ENCODE data around the gene CFTR. TPM values are rescaled to one million over a fixed set of nuclear protein-coding genes. Genes with fewer than 3 reads are reported as not detected.
"Not testable (repeated sequence)": the region's sequence is repeated elsewhere in the genome, so short reads cannot be mapped to it uniquely, and the experiment has no call there.

The CFTR gene
- total and polyA plus RNA-seq, 4 donors, result 0.10 to 3.1 (median 0.30) TPM

- DNase-seq; H3K4me1 ChIP-seq (ENCODE audit: control insufficient read depth in 1 of 2, insufficient read depth in 2 of 2, low read length in 2 of 2); H3K27ac ChIP-seq (ENCODE audit: low read depth in 1 of 2, low read length in 2 of 2); H3K36me3 ChIP-seq (ENCODE audit: control insufficient read depth in 1 of 2, insufficient read depth in 2 of 2, low read length in 1 of 2); H3K4me3 ChIP-seq (ENCODE audit: low read length in 2 of 2); intact Hi-C loops (cut with DNase I); H3K9me3 ChIP-seq (ENCODE audit: control insufficient read depth, low read length); H3K27me3 ChIP-seq (ENCODE audit: control insufficient read depth in 1 of 2, insufficient read depth in 2 of 2, low read length in 1 of 2); ATAC-seq (ENCODE audit: low FRiP score): not testable (repeated sequence)
- 85 to 93% methylated on average over 1 of the region's 1 CpG for WGBS, 2 donors
Measured at GRCh38 chr7:117517194-117517593, 37.4 kb downstream of the CFTR start.

DNA sequence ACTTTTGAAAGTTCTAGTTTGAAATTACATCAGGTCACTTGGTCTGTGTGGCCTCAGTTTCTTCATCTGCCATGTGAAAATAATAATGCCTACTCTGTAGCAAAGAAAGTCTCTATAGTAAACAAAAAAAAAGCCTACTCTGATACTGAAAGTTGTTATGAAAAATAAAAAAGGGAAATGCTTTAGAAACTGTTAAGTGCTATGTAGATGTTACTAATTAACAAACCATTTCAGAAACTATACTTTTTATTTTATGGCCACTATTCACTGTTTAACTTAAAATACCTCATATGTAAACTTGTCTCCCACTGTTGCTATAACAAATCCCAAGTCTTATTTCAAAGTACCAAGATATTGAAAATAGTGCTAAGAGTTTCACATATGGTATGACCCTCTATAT, 50.6 kb downstream of the CFTR start:
- Histone ChIP-seq H3K36me3 (ENCODE audit: control insufficient read depth in 1 of 2, insufficient read depth in 2 of 2, low read length in 1 of 2) (no peaks in the 10 kb centered on the region), H3K9me3 (ENCODE audit: control insufficient read depth, low read length) (no peaks in the 10 kb centered on the region), H3K27me3 (ENCODE audit: control insufficient read depth in 1 of 2, insufficient read depth in 2 of 2, low read length in 1 of 2) (peaks cover 0 to 2% of the 10 kb centered on the region in 2 donors), H3K4me3 (ENCODE audit: low read length in 2 of 2) (no peak overlapping the region), H3K27ac (ENCODE audit: low read depth in 1 of 2, low read length in 2 of 2) (no peak overlapping the region), H3K4me1 (ENCODE audit: control insufficient read depth in 1 of 2, insufficient read depth in 2 of 2, low read length in 2 of 2) (no peaks in the 10 kb centered on the region)
- DNase-seq, result no peak
- intact Hi-C loops (cut with DNase I), result no loop called here
- ATAC-seq (ENCODE audit: low FRiP score), result no peak

DNA sequence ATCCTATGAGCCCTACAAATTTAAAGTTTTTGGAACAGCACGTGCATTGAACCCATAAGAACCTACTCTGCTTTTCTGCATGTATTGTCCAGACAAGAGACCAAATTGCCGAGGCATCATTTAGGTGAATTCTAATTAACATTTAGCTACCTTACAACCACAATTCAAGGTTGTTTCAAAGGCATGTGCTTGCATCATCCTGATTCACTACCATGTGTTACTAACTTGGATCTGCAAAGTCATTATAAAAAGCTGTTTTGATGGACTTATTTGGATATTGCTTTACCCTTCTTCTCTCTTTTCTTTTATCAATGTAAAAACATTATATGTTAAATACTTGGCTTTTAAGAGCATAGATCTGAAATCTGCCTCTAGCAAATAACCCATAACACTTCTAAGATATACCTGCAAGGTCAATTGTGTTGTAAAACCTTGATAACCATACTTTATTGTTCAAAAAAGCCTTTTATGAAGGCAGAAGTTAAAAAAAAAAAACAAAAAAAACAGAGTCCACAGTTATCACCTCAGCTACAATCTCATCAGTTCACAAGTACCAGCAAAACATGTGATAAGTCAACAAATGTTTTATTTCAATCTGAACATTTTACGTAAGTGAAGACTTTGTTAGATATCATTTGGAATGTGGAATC, 51.9 kb downstream of the CFTR start:
- Histone ChIP-seq H3K27ac (ENCODE audit: low read depth in 1 of 2, low read length in 2 of 2) (no peak overlapping the region), H3K27me3 (ENCODE audit: control insufficient read depth in 1 of 2, insufficient read depth in 2 of 2, low read length in 1 of 2) (peaks cover 0 to 2% of the 10 kb centered on the region in 2 donors), H3K4me1 (ENCODE audit: control insufficient read depth in 1 of 2, insufficient read depth in 2 of 2, low read length in 2 of 2) (no peaks in the 10 kb centered on the region), H3K9me3 (ENCODE audit: control insufficient read depth, low read length) (no peaks in the 10 kb centered on the region), H3K4me3 (ENCODE audit: low read length in 2 of 2) (no peak overlapping the region), H3K36me3 (ENCODE audit: control insufficient read depth in 1 of 2, insufficient read depth in 2 of 2, low read length in 1 of 2) (no peaks in the 10 kb centered on the region)
- 69 to 78% methylated on average over 3 of the region's 3 CpGs for WGBS, 2 donors
- intact Hi-C loops (cut with DNase I), result no loop called here
- DNase-seq, result no peak
- ATAC-seq (ENCODE audit: low FRiP score), result no peak

DNA sequence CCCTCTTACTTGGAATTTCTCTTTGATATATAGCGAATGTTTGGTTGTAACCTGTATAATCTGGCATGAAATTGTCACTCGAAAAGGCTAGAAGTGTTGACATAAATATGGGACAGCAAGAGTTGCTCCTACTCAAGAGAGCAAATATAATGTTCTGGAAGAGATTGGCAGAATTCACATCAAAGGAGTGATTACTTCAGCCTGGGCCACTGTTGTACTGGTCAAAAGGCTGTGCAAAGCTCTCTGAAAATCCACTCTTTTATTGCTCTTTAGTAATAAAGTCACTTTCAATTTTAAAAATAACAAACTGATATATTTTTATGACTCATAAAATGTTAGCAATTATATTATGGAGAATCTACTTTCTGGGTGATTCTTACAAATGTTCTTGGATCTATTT, 58.2 kb downstream of the CFTR start:
- no peak overlapping the region for H3K4me3 ChIP-seq (ENCODE audit: low read length in 2 of 2)
- intact Hi-C loops (cut with DNase I), result no loop called here
- H3K36me3 ChIP-seq (ENCODE audit: control insufficient read depth in 1 of 2, insufficient read depth in 2 of 2, low read length in 1 of 2), result no peaks in the 10 kb centered on the region
- ATAC-seq (ENCODE audit: low FRiP score), result no peak
- DNase-seq, result no peak
- H3K9me3 ChIP-seq (ENCODE audit: control insufficient read depth, low read length), result no peaks in the 10 kb centered on the region
- H3K27me3 ChIP-seq (ENCODE audit: control insufficient read depth in 1 of 2, insufficient read depth in 2 of 2, low read length in 1 of 2), result no peaks in the 10 kb centered on the region
- 80% methylated on average over 2 of the region's 2 CpGs for WGBS, 2 donors
- no peak overlapping the region for H3K27ac ChIP-seq (ENCODE audit: low read depth in 1 of 2, low read length in 2 of 2)
- no peaks in the 10 kb centered on the region for H3K4me1 ChIP-seq (ENCODE audit: control insufficient read depth in 1 of 2, insufficient read depth in 2 of 2, low read length in 2 of 2)

DNA sequence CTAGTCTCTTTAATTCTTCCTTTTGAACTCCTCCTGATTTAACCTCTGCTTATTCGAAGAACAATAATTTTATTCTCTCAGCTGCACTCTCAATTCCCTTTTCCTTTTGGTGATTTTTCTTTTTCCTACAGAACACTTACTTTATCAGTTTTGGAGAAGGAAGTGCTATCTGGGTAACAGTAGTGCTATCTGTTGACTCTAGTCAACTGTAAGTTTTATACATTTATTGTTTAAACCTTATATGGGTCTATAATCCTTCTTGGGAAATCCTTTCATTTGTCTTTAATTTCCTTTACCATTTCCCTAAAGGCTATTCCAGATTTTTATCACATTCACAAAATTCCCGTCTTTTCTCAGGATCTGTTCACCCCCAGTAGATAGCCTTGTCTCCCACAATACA, 64.2 kb downstream of the CFTR start:
- Histone ChIP-seq H3K27ac (ENCODE audit: low read depth in 1 of 2, low read length in 2 of 2) (no peak overlapping the region), H3K4me1 (ENCODE audit: control insufficient read depth in 1 of 2, insufficient read depth in 2 of 2, low read length in 2 of 2) (no peaks in the 10 kb centered on the region), H3K4me3 (ENCODE audit: low read length in 2 of 2) (no peak overlapping the region), H3K36me3 (ENCODE audit: control insufficient read depth in 1 of 2, insufficient read depth in 2 of 2, low read length in 1 of 2) (no peaks in the 10 kb centered on the region), H3K27me3 (ENCODE audit: control insufficient read depth in 1 of 2, insufficient read depth in 2 of 2, low read length in 1 of 2) (no peaks in the 10 kb centered on the region), H3K9me3 (ENCODE audit: control insufficient read depth, low read length) (no peaks in the 10 kb centered on the region)
- no peak for ATAC-seq (ENCODE audit: low FRiP score)
- DNase-seq, result no peak
- 70 to 75% methylated on average over 2 of the region's 2 CpGs for WGBS, 2 donors
- intact Hi-C loops (cut with DNase I), result no loop called here

- Histone ChIP-seq H3K4me1 (ENCODE audit: control insufficient read depth in 1 of 2, insufficient read depth in 2 of 2, low read length in 2 of 2) (no peaks in the 10 kb centered on the region), H3K27ac (ENCODE audit: low read depth in 1 of 2, low read length in 2 of 2) (no peak overlapping the region), H3K9me3 (ENCODE audit: control insufficient read depth, low read length) (no peaks in the 10 kb centered on the region), H3K36me3 (ENCODE audit: control insufficient read depth in 1 of 2, insufficient read depth in 2 of 2, low read length in 1 of 2) (no peaks in the 10 kb centered on the region), H3K4me3 (ENCODE audit: low read length in 2 of 2) (no peak overlapping the region), H3K27me3 (ENCODE audit: control insufficient read depth in 1 of 2, insufficient read depth in 2 of 2, low read length in 1 of 2) (no peaks in the 10 kb centered on the region)
- DNase-seq (no peak), ATAC-seq (ENCODE audit: low FRiP score) (no peak)
- intact Hi-C loops (cut with DNase I), result no loop called here
- 59 to 66% methylated on average over 2 of the region's 2 CpGs for WGBS, 2 donors
Measured at GRCh38 chr7:117548035-117548434, 68.2 kb downstream of the CFTR start.

DNA sequence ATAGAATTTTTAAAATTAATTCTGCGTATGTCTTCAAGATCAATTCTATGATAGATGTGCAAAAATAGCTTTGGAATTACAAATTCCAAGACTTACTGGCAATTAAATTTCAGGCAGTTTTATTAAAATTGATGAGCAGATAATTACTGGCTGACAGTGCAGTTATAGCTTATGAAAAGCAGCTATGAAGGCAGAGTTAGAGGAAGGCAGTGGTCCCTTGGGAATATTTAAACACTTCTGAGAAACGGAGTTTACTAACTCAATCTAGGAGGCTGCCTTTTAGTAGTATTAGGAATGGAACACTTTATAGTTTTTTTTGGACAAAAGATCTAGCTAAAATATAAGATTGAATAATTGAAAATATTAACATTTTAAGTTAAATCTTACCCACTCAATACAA, 70.8 kb downstream of the CFTR start:
- DNase-seq (no peak), ATAC-seq (ENCODE audit: low FRiP score) (no peak)
- intact Hi-C loops (cut with DNase I), result no loop called here
- no peaks in the 10 kb centered on the region for H3K4me1 ChIP-seq (ENCODE audit: control insufficient read depth in 1 of 2, insufficient read depth in 2 of 2, low read length in 2 of 2)
- no peak overlapping the region for H3K27ac ChIP-seq (ENCODE audit: low read depth in 1 of 2, low read length in 2 of 2)
- no peaks in the 10 kb centered on the region for H3K36me3 ChIP-seq (ENCODE audit: control insufficient read depth in 1 of 2, insufficient read depth in 2 of 2, low read length in 1 of 2)
- no peak overlapping the region for H3K4me3 ChIP-seq (ENCODE audit: low read length in 2 of 2)
- no peaks in the 10 kb centered on the region for H3K27me3 ChIP-seq (ENCODE audit: control insufficient read depth in 1 of 2, insufficient read depth in 2 of 2, low read length in 1 of 2)
- H3K9me3 ChIP-seq (ENCODE audit: control insufficient read depth, low read length), result no peaks in the 10 kb centered on the region
- 25 to 44% methylated on average over 2 of the region's 2 CpGs for WGBS, 2 donors

DNA sequence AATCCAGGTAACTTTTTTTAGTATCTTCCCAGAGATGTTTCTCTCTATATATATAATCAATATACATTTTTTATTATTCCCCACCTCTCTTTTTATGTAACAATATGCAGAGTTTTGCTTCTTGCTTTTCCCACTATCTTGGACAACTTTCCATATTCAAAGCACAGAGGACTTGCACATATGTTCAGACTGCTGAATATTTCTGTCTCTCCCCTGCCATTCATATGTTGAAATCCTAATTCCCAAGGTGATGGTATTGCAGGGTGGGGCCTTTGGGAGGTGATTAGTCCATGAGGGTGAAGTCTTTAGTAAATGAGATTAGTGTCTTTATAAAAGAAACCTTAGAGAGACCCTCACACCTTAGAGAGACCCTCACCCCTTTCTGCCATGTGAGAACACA, 72.8 kb downstream of the CFTR start:
- ATAC-seq (ENCODE audit: low FRiP score), result no peak
- H3K4me1 ChIP-seq (ENCODE audit: control insufficient read depth in 1 of 2, insufficient read depth in 2 of 2, low read length in 2 of 2), result no peaks in the 10 kb centered on the region
- no peak for DNase-seq
- intact Hi-C loops (cut with DNase I), result no loop called here
- no peaks in the 10 kb centered on the region for H3K9me3 ChIP-seq (ENCODE audit: control insufficient read depth, low read length)
- H3K4me3 ChIP-seq (ENCODE audit: low read length in 2 of 2), result no peak overlapping the region
- no peaks in the 10 kb centered on the region for H3K36me3 ChIP-seq (ENCODE audit: control insufficient read depth in 1 of 2, insufficient read depth in 2 of 2, low read length in 1 of 2)
- H3K27me3 ChIP-seq (ENCODE audit: control insufficient read depth in 1 of 2, insufficient read depth in 2 of 2, low read length in 1 of 2), result no peaks in the 10 kb centered on the region
- no peak overlapping the region for H3K27ac ChIP-seq (ENCODE audit: low read depth in 1 of 2, low read length in 2 of 2)

- H3K9me3 ChIP-seq (ENCODE audit: control insufficient read depth, low read length), result no peaks in the 10 kb centered on the region
- no peak overlapping the region for H3K4me3 ChIP-seq (ENCODE audit: low read length in 2 of 2)
- ATAC-seq (ENCODE audit: low FRiP score) (no peak), DNase-seq (no peak)
- H3K36me3 ChIP-seq (ENCODE audit: control insufficient read depth in 1 of 2, insufficient read depth in 2 of 2, low read length in 1 of 2), result no peaks in the 10 kb centered on the region
- WGBS, 2 donors, result 87 to 89% methylated on average over 5 of the region's 5 CpGs
- no peaks in the 10 kb centered on the region for H3K4me1 ChIP-seq (ENCODE audit: control insufficient read depth in 1 of 2, insufficient read depth in 2 of 2, low read length in 2 of 2)
- intact Hi-C loops (cut with DNase I), result no loop called here
- no peak overlapping the region for H3K27ac ChIP-seq (ENCODE audit: low read depth in 1 of 2, low read length in 2 of 2)
- H3K27me3 ChIP-seq (ENCODE audit: control insufficient read depth in 1 of 2, insufficient read depth in 2 of 2, low read length in 1 of 2), result no peaks in the 10 kb centered on the region
Measured at GRCh38 chr7:117555260-117555659, 75.4 kb downstream of the CFTR start.
